Mesendoderm (in vitro differentiated cells): ENCODE data around the gene DDX31.
A peak's percentile ranks its signal among the peaks of the same experiment; 100 is the strongest.

Experiments
- DNase-seq: peaks from one replicate; pipeline ENCODE4 v3.0.0; 2013
- H2AK5ac ChIP-seq: 2 replicates; pipeline ENCODE4 v1.6.1; 2013; ENCODE audit warnings: low read length, inconsistent platforms
- H2BK120ac ChIP-seq: 2 replicates; pipeline ENCODE4 v1.6.1; 2013; ENCODE audit warnings: low read depth, mild to moderate bottlenecking, low read length, moderate library complexity, mixed read lengths
- H2BK15ac ChIP-seq: replicated peaks from 2 replicates; pipeline ENCODE4 v1.6.1; 2013; ENCODE audit warnings: low read depth, mild to moderate bottlenecking, moderate library complexity
- H2BK5ac ChIP-seq: 2 replicates; pipeline ENCODE4 v1.6.1; 2013; ENCODE audit warnings: low read length, inconsistent platforms
- H3K18ac ChIP-seq: 2 replicates; pipeline ENCODE4 v1.6.1; 2013; ENCODE audit warnings: mild to moderate bottlenecking, low read length, mixed read lengths
- H3K23ac ChIP-seq: one replicate; pipeline ENCODE4 v1.6.1; 2013; ENCODE audit warnings: low read length
- H3K27ac ChIP-seq: 2 replicates; pipeline ENCODE4 v1.5.1; 2013; ENCODE audit warnings: low read depth, mild to moderate bottlenecking, inconsistent platforms, low read length, moderate library complexity
- H3K27me3 ChIP-seq: 2 replicates; pipeline ENCODE4 v1.6.1; 2013; ENCODE audit warnings: low read length, control low read depth, mild to moderate bottlenecking, inconsistent platforms; ENCODE audit not compliant: insufficient read depth, poor library complexity
- H3K36me3 ChIP-seq: 2 replicates; pipeline ENCODE4 v1.6.1; 2013; ENCODE audit warnings: low read length, inconsistent platforms; ENCODE audit not compliant: control insufficient read depth, insufficient read depth
- H3K4ac ChIP-seq: one replicate; pipeline ENCODE4 v1.6.1; 2013; ENCODE audit warnings: low read depth, mild to moderate bottlenecking, low read length, moderate library complexity
- H3K4me1 ChIP-seq: 2 replicates; pipeline ENCODE4 v1.6.1; 2013; ENCODE audit warnings: low read depth, low read length, inconsistent platforms; ENCODE audit not compliant: control insufficient read depth
- H3K4me2 ChIP-seq: 2 replicates; pipeline ENCODE4 v1.6.1; 2013; ENCODE audit warnings: low read length
- H3K4me3 ChIP-seq: 2 replicates; pipeline ENCODE4 v1.5.1; 2013; ENCODE audit warnings: mild to moderate bottlenecking, low read length
- H3K56ac ChIP-seq: one replicate; pipeline ENCODE4 v1.6.1; 2013; ENCODE audit warnings: low read length
- H3K79me1 ChIP-seq: 2 replicates; pipeline ENCODE4 v1.6.1; 2013; ENCODE audit warnings: low read length, inconsistent platforms
- H3K79me2 ChIP-seq: 2 replicates; pipeline ENCODE4 v1.6.1; 2013; ENCODE audit warnings: mild to moderate bottlenecking, low read length; ENCODE audit not compliant: control insufficient read depth, insufficient read depth
- H3K9ac ChIP-seq: 2 replicates; pipeline ENCODE4 v1.6.1; 2013; ENCODE audit warnings: low read length, inconsistent platforms
- H4K5ac ChIP-seq: one replicate; pipeline ENCODE4 v1.6.1; 2013; ENCODE audit warnings: low read length
- H4K8ac ChIP-seq: one replicate; pipeline ENCODE4 v1.6.1; 2013; ENCODE audit warnings: low read depth, mild to moderate bottlenecking, control low read depth, low read length, moderate library complexity
- whole genome bisulfite sequencing: extraction: QIAGEN DNeasy Blood & Tissue Kit; methylation state at CpG from one replicate; pipeline ENCODE4 v1.1.7; 2013; ENCODE audit warnings: low lambda C conversion rate, missing lambda C conversion rate; ENCODE audit not compliant: insufficient coverage; ENCODE audit errors: extremely low coverage; 5-methylcytosine and 5-hydroxymethylcytosine counted together

Gene DDX31

GRCh38 chr9:132547976-132548730 lies 121.6 kb downstream of the DDX31 start:
- H4K8ac ChIP-seq, result no peak overlapping the region
- no CpG with 5 or more reads among the region's 21 CpGs for WGBS

GRCh38 chr9:132547436-132547835 lies 122.3 kb downstream of the DDX31 start:
- WGBS, result no CpG with 5 or more reads among the region's 13 CpGs
- Histone ChIP-seq H2BK5ac (no peak overlapping the region), H3K4ac (no peak overlapping the region), H2AK5ac (no peak overlapping the region), H3K9ac (no peak overlapping the region), H3K23ac (no peak overlapping the region), H3K79me1 (no peaks in the 10 kb centered on the region), H2BK120ac (no peak overlapping the region), H3K27me3 (no peaks in the 10 kb centered on the region), H3K36me3 (no peaks in the 10 kb centered on the region), H3K4me2 (no peak overlapping the region), H4K5ac (no peak overlapping the region), H3K4me3 (no peak overlapping the region), H3K56ac (no peak overlapping the region), H3K27ac (no peak overlapping the region), H3K79me2 (no peaks in the 10 kb centered on the region), H2BK15ac (no peak overlapping the region), H3K18ac (no peak overlapping the region), H4K8ac (no peak overlapping the region), H3K4me1 (no peaks in the 10 kb centered on the region)
- DNase-seq, result no peak

More at GRCh38 chr9:132547976-132548730, 121.6 kb downstream of the DDX31 start:
- Histone ChIP-seq H3K9ac (no peak overlapping the region), H3K36me3 (no peaks in the 10 kb centered on the region), H3K4ac (no peak overlapping the region), H3K4me2 (no peak overlapping the region), H3K4me3 (no peak overlapping the region), H2AK5ac (no peak overlapping the region), H3K4me1 (no peaks in the 10 kb centered on the region), H4K5ac (no peak overlapping the region), H3K79me2 (no peaks in the 10 kb centered on the region), H3K56ac (no peak overlapping the region), H3K79me1 (no peaks in the 10 kb centered on the region), H3K18ac (no peak overlapping the region), H3K23ac (no peak overlapping the region), H3K27ac (no peak overlapping the region), H2BK15ac (no peak overlapping the region), H2BK5ac (no peak overlapping the region), H3K27me3 (no peaks in the 10 kb centered on the region), H2BK120ac (no peak overlapping the region)
- DNase-seq, result no peak

- Histone ChIP-seq H3K23ac (no peak overlapping the region), H3K4ac (no peak overlapping the region), H3K79me2 (no peaks in the 10 kb centered on the region), H3K4me1 (no peaks in the 10 kb centered on the region), H3K56ac (no peak overlapping the region), H3K4me2 (no peak overlapping the region), H3K27me3 (no peaks in the 10 kb centered on the region), H2BK15ac (no peak overlapping the region), H3K18ac (no peak overlapping the region), H2BK120ac (no peak overlapping the region), H3K4me3 (no peak overlapping the region), H3K9ac (no peak overlapping the region), H4K5ac (no peak overlapping the region), H3K79me1 (no peaks in the 10 kb centered on the region), H2AK5ac (no peak overlapping the region), H2BK5ac (no peak overlapping the region), H3K27ac (no peak overlapping the region), H4K8ac (no peak overlapping the region), H3K36me3 (no peaks in the 10 kb centered on the region)
- no peak for DNase-seq
- no CpG with 5 or more reads among the region's 7 CpGs for WGBS
Measured at GRCh38 chr9:132547052-132547431, 122.7 kb downstream of the DDX31 start.

- H3K4me3 ChIP-seq, result no peak overlapping the region
- H3K9ac ChIP-seq, result peak overlapping the region; percentile 49
- H3K79me2 ChIP-seq, result no peaks in the 10 kb centered on the region
- peak overlapping the region; percentile 45 for H3K56ac ChIP-seq
- H3K27ac ChIP-seq, result no peak overlapping the region
- peak; percentile 60 for DNase-seq
- H3K36me3 ChIP-seq, result no peaks in the 10 kb centered on the region
- no CpG with 5 or more reads among the region's 27 CpGs for whole genome bisulfite sequencing
- peak overlapping the region; percentile 21 for H3K4me2 ChIP-seq
- no peak overlapping the region for H2BK5ac ChIP-seq
- H2BK15ac ChIP-seq, result no peak overlapping the region
- no peak overlapping the region for H2AK5ac ChIP-seq
- H4K8ac ChIP-seq, result no peak overlapping the region
- no peaks in the 10 kb centered on the region for H3K27me3 ChIP-seq
- no peaks in the 10 kb centered on the region for H3K4me1 ChIP-seq
- no peak overlapping the region for H2BK120ac ChIP-seq
- no peak overlapping the region for H3K4ac ChIP-seq
- no peak overlapping the region for H3K18ac ChIP-seq
- H3K23ac ChIP-seq, result no peak overlapping the region
- H4K5ac ChIP-seq, result no peak overlapping the region
- no peaks in the 10 kb centered on the region for H3K79me1 ChIP-seq
Measured at GRCh38 chr9:132546148-132547051, 123.4 kb downstream of the DDX31 start.

GRCh38 chr9:132545578-132545977 lies 124.2 kb downstream of the DDX31 start:
- H3K23ac ChIP-seq, result no peak overlapping the region
- H4K8ac ChIP-seq, result no peak overlapping the region
- no peak overlapping the region for H2BK120ac ChIP-seq
- H3K27ac ChIP-seq, result no peak overlapping the region
- no peaks in the 10 kb centered on the region for H3K79me2 ChIP-seq
- H3K4me2 ChIP-seq, result no peak overlapping the region
- H2BK15ac ChIP-seq, result no peak overlapping the region
- no peak overlapping the region for H3K4ac ChIP-seq
- no peak overlapping the region for H3K56ac ChIP-seq
- no CpG with 5 or more reads among the region's 9 CpGs for WGBS
- H3K79me1 ChIP-seq, result no peaks in the 10 kb centered on the region
- H2AK5ac ChIP-seq, result no peak overlapping the region
- H3K27me3 ChIP-seq, result no peaks in the 10 kb centered on the region
- H3K18ac ChIP-seq, result no peak overlapping the region
- no peak overlapping the region for H4K5ac ChIP-seq
- no peak for DNase-seq
- no peak overlapping the region for H3K4me3 ChIP-seq
- H3K9ac ChIP-seq, result no peak overlapping the region
- no peak overlapping the region for H2BK5ac ChIP-seq
- no peaks in the 10 kb centered on the region for H3K36me3 ChIP-seq
- H3K4me1 ChIP-seq, result no peaks in the 10 kb centered on the region
